Measurements from ENCODE around the gene HHATL.
"Not testable (repeated sequence)": the region's sequence is repeated elsewhere in the genome, so short reads cannot be mapped to it uniquely, and the experiment has no call there.

Gene HHATL

DNA sequence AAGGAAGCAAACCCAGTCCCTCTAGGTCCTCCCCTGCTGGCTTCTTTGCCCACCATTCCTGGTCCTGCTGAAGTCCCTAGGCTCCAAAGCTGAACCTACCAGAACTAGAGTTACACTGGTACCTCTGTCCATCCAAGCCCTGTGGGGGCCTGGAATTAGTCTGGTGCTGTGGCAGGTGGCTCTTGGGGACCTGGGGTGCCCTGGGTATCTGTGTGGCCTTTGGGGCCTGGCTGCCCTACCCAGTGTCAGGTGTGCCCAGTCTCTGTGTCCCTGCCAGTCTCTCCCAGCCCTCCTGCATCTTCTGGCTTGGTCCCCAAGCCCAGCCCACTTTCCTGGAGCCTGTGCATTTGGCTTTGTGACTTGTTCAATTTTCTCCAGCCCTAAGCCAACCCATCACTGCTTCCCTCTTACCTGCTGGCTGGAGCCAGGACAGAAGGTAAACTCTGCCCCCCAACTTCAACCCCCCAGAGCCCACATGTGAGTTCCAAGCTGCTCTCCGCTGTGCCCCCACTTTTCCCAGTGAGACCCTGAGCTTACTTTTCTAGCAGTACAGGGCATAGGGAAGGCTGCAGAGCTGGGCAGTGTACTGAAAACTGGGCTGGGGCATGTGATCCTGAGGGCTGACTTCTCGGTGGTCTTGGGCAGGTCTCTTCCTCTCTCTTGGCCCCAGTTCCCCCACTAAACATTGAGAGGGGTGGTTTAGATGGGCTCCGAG, 28.3 kb upstream of the HHATL start:
- TF ChIP-seq GATA1 (IDR thresholded peaks at IDR 0.05; ENCODE audit: low read depth, low read length) = no peak
- TF ChIP-seq POLR2A (IDR thresholded peaks at IDR 0.05; ENCODE audit: low read length) = no peak

DNA sequence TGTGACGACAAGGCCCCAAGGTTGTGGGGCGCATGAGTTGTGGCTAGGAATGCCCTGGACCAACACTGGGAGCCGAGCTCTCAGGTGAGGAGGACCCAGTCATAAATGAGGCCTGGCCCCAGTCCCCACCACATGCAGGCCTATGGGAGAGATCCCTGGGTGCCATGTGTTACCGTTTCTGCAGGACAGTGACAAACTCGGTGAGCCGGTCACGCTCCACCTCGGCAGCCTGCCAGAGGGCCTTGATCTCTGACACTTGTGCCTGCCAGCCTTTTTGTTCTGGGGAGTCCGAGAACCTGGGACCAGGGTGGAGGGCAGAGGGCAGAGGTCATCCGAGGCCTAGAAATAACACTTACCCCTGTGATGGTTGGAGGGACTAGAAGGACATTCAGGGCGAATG, 27.7 kb upstream of the HHATL start:
- no peak for DNase-seq

More for the DNA sequence above, 28.3 kb upstream of the HHATL start:
- DNase-seq = no peak

DNA sequence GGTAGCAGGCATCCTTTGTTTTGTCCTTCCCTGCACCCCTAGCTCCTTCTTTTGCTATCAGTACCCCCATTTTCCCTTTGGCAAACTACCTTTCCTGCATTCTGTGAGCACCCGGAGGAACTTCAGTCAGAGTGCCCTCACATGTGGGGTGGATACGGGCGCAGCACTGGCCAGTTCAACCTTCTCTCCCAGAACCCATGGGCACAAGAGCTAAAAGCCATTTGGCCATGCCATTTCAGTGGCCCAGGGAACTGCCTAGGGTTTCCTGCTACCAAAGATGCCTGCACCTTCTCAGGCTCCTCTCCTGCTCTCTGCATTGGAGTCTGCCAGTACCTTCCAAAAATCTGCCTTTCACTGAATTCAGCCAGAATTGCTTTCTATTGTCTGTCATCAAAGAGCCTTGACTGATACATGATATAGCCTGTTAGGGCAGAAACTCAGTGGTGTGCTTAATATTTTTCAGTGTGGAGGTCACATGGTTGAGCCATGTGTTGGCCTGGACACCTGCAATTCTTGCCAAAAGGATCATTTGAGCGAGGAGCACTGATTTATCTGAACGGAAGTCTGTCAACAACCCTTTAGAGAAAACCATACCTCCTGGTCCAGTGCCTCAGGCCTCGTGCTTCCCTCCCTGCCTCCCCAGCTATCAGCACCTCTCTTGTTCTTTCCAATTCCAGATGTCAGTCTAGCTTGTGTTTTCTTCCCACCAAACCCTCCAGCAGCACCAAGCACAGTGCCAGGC, 27.0 kb upstream of the HHATL start:
- TF ChIP-seq GATA1 (IDR thresholded peaks at IDR 0.05; ENCODE audit: low read depth, low read length) = no peak
- TF ChIP-seq POLR2A (IDR thresholded peaks at IDR 0.05; ENCODE audit: low read length) = no peak
- DNase-seq = no peak

More for the DNA sequence above, 27.7 kb upstream of the HHATL start:
- TF ChIP-seq GATA1 (IDR thresholded peaks at IDR 0.05; ENCODE audit: low read depth, low read length) (no peak), POLR2A (IDR thresholded peaks at IDR 0.05; ENCODE audit: low read length) (no peak)

DNA sequence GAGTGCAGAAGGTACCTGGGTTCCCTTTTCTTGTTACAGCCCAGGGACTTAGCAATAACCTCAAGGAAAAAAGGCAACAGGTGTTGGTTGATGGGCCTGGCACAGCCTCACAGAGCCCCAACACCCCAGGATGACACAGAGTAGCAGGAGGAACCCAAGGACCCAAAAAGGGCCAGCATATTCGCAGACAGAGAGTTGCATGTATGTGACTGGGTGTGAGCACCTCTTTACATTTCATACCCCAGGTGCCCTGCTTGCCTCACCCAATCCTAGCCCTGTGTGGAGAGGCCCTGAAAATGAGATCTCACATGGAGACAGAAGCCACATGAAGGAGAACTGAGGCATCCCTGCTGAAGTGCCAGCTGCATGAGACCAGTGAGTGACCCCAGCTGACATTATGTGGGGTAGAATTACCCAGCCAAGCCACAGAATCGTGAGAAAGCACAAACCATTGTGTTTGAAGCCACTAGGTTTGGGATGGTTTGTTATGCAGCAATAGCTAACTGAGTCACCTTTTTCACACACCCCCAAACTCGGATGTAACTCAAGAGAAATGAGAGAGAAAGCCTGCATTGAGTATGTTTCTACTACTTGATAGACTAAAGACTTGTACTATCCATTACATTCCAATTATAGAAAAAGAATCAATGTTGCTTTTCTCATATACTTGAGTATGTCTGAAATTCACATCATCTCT, 26.2 kb upstream of the HHATL start:
- no peak for TF ChIP-seq GATA1 (IDR thresholded peaks at IDR 0.05; ENCODE audit: low read depth, low read length)
- no peak for TF ChIP-seq POLR2A (IDR thresholded peaks at IDR 0.05; ENCODE audit: low read length)
- DNase-seq = no peak

DNA sequence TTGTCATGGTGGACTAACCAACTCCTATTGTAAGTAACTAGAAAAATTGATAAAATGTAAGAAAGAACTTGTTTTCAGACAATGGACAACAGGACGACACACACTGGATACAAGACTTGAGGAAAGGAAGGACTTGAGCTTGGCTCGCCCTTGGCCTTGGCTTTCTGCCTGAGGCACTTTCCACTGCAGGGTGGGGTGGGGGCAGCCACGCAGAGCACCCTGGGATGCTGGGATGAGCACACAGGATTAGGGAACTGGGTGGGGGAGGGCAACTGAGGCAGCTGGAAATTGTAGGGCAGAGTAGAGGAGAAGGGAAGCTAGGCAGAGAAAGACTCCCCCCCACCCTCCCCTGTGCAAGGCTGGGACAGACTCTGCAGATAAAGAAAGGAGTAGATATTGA, 25.5 kb upstream of the HHATL start:
- no peak for DNase-seq
- TF ChIP-seq GATA1 (IDR thresholded peaks at IDR 0.05; ENCODE audit: low read depth, low read length) (no peak), POLR2A (IDR thresholded peaks at IDR 0.05; ENCODE audit: low read length) (no peak)

DNA sequence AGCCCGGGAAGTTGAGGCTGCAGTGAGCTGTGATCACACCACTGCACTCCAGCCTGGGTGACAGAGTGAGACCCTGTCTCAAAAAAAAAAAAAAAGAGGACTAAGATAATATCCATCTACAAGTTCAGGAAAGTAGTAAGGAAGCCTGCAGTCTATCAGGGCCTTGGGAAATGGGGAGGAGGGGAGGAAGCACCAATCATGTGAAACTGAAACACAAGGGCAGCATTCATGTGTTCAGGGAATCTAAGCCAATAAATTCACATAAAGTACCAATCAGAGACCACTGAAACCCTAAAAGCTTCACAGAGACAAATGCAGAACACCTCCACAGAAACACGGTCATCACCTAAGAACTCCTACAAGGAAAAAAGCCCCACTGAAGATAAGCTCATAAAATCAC, 22.9 kb upstream of the HHATL start:
- no peak for DNase-seq
- TF ChIP-seq GATA1 (IDR thresholded peaks at IDR 0.05; ENCODE audit: low read depth, low read length) (no peak), POLR2A (IDR thresholded peaks at IDR 0.05; ENCODE audit: low read length) (no peak)

DNA sequence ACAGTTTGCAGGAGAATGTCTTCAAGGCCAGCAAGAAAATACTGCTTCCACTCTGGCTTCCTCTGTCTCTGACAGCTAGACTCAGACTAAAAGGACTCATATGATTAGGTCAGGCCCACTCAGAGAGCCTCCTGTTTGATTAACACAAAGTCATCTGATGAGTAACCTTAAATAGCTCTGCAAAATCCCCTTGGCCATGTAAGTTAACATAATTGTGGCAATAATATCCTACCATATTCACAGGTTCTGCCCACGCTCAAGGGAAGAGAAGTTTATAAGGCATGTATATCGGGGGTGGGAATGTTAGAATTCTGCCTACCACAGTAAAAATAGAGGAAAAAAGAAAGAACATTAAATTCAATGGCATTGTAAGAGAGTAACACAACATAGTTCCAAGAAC, 20.6 kb upstream of the HHATL start:
- DNase-seq = no peak
- TF ChIP-seq GATA1 (IDR thresholded peaks at IDR 0.05; ENCODE audit: low read depth, low read length) = no peak
- no peak for TF ChIP-seq POLR2A (IDR thresholded peaks at IDR 0.05; ENCODE audit: low read length)

DNA sequence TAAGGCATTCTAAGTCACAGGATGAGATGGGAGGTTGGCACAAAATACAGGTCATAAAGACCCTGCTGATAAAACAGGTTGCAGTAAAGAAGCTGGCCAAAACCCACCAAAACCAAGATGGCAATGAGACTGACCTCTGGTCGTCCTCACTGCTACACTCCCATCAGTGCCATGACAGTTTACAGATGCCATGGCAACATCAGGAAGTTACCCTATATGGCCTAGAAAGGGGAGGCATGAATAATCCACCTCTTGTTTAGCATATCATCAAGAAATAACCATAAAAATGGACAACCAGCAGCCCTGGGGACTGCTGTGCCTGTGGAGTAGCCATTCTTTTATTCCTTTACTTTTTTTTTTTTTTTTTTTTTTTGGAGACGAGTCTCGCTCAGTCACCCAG, 19.8 kb upstream of the HHATL start:
- DNase-seq = not testable (repeated sequence)

DNA sequence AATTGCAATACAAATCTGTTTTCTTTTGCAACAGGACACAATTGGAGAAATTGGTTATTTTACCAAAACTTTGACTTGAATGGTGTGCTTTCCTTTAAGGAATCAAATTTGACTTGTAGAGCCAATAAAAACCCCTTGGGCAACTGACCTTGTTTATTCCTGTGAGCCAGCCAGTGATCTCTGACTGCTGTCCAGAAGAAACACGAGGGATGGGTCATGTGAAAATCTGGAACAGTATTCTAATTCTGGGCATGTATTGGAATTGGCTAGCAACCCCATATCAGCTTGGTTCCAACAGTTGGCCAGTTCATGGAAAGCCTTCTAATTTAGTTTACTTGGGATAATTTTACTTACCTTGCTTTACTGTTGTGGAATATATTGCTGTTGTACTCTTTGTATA, 19.1 kb upstream of the HHATL start:
- DNase-seq = no peak
- TF ChIP-seq GATA1 (IDR thresholded peaks at IDR 0.05; ENCODE audit: low read depth, low read length) (no peak), POLR2A (IDR thresholded peaks at IDR 0.05; ENCODE audit: low read length) (no peak)

DNA sequence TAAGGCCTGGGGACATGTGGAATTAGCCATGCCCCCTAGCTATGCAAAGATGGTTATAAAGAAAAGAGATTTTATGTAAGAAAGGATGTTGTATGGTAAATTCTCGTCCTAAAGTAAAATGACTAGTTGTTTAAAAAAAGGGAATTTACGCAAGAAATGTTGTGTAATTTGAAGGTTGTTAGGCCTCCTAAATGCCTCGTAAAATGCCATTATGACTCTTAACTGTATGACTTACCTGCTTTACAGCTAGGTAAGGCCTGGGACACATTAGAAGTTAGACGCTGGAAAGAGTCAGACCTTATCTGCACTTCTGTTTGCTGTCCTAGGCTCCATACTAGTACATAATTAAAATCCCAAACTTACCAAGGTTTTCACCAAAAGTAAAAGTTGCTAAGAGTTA, 17.5 kb upstream of the HHATL start:
- DNase-seq = no peak
- no peak for TF ChIP-seq GATA1 (IDR thresholded peaks at IDR 0.05; ENCODE audit: low read depth, low read length)
- no peak for TF ChIP-seq POLR2A (IDR thresholded peaks at IDR 0.05; ENCODE audit: low read length)

DNA sequence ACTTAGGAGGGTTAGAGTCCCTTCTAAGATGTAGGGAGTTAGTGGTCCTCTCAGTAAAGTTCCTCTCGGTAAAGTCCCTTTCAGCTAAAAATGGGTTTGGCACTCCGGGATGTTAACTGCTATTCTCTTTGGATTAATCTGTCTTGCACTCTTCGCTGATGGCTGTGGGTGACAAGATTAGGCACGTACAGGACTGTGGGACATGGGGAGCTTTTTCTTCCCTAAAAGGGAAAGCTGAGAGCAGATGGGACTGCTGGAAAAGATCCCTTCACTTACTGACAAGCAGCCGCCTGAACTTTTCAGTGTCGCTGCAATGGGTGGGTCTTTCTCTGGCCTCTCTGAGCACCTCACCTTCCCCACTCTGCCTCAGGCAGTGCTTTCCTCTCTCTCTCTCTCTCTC, 16.4 kb upstream of the HHATL start:
- TF ChIP-seq POLR2A (IDR thresholded peaks at IDR 0.05; ENCODE audit: low read length) = no peak
- no peak for TF ChIP-seq GATA1 (IDR thresholded peaks at IDR 0.05; ENCODE audit: low read depth, low read length)
- DNase-seq = no peak

DNA sequence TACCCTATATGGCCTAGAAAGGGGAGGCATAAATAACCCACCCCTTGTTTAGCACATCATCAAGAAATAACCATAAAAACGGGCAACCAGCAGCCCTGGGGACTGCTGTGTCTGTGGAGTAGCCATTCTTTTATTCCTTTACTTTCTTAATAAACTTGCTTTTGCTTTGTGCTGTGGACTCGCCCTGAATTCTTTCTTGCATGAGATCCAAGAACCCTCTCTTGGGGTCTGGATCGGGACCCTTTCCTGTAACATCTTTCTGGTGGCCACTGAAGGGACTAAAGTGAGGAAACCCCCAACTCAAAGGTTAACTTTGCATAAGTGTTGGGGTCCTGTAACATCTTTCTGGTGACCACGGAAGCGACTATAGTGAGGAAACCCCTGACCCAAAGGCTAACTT, 15.7 kb upstream of the HHATL start:
- no peak for DNase-seq
- TF ChIP-seq POLR2A (IDR thresholded peaks at IDR 0.05; ENCODE audit: low read length) (no peak), GATA1 (IDR thresholded peaks at IDR 0.05; ENCODE audit: low read depth, low read length) (no peak)

DNA sequence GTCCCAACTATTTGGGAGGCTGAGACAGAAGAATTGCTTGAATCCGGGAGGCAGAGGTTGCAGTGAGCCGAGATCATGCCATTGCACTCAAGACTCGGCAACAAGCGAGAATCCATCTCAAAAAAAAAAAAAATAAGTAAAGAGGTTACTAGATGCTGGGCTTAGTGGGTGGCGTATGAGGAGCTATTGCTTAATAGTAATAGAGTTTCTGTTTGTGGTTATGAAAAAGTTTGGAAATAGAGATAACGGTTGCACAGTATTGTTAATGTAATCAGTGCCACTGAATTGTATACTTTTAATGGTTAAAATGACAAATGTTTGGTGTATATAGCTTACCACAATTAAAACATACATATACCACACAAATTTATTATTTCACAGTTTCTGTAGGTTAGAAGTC, 14.7 kb upstream of the HHATL start:
- no peak for DNase-seq
- TF ChIP-seq GATA1 (IDR thresholded peaks at IDR 0.05; ENCODE audit: low read depth, low read length) (no peak), POLR2A (IDR thresholded peaks at IDR 0.05; ENCODE audit: low read length) (no peak)

DNA sequence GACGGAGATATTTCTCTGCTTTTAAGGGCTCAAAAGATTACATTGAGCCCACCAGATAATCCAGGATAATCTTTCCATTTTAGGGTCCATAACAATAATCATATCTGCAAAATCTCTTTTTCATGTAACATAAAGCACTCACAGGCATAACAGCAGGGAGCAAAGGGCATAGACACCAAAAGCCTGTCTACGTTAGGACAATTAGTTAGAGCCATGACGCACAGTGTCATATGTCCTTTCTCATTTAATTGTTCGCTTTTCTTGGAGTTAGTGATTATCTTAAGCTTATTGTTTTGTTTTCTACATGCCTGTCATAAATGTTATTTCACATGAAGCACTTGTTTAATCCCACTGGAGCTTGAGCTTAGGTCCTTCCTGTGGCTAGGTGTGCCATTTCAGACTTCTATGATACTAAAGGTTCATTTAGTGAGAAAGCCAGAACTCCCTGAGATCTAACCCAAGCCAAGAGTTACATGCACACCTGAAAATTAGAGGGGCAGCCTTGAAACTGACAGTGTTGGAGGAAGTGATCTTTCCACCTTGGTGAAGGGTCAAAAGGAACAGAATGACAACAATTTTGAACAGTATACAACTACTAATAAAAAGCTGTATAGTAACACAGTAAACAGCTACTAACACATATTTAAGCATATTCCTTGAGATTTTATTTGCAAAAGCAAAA, 11.7 kb upstream of the HHATL start:
- DNase-seq = no peak
- TF ChIP-seq GATA1 (IDR thresholded peaks at IDR 0.05; ENCODE audit: low read depth, low read length) (no peak), POLR2A (IDR thresholded peaks at IDR 0.05; ENCODE audit: low read length) (no peak)

Data from erythroblast (primary cell).